Gastroesophageal sphincter (tissue), 3 donors: Measurements from ENCODE around the gene CFAP410.

Source experiments
- CTCF ChIP-seq, 4 experiments: fragments of 200-600 bp in 2 of 4; fragments of 450-650 bp in 2 of 4; sonication (generic) in 1 of 4; IDR thresholded peaks; one replicate each; pipeline ENCODE4 v1.5.1; 2017 to 2019; ENCODE audit warnings: antibody characterized with exemption in 4 of 4, mild to moderate bottlenecking in 2 of 4, moderate library complexity in 2 of 4
- POLR2A ChIP-seq, 2 donors: fragments of 450-650 bp; IDR thresholded peaks; one replicate each; pipeline ENCODE4 v1.6.1; 2017; ENCODE audit warnings: antibody characterized with exemption in 2 of 2, mild to moderate bottlenecking in 2 of 2, moderate library complexity in 1 of 2

- TF ChIP-seq CTCF (IDR thresholded peaks at IDR 0.05): no peak
- TF ChIP-seq POLR2A (IDR thresholded peaks at IDR 0.05): no peak
These were observed 24.1 kb upstream of the CFAP410 start for GRCh38 chr21:44363278-44363677.
